GM18907 (cell line): ENCODE data around the gene NPFFR1.

ENCODE experiments used
- ATAC-seq: cut with Tn5 transposase; IDR thresholded peaks from one replicate; pipeline ENCODE4 v1.9.1; 2021; ENCODE audit warnings: mild to moderate bottlenecking, moderate library complexity; ENCODE audit not compliant: unreplicated experiment

Gene NPFFR1

GRCh38 chr10:70283445-70284399, at the start of gene NPFFR1:
Gene NPFFR1, minus strand, starts transcription at chr10:70284004. Its CDS starts 328 bp downstream, at chr10:70283676.
- ATAC-seq: no peak

GRCh38 chr10:70333268-70333667, 49.5 kb upstream of the NPFFR1 start:
- ATAC-seq: no peak

- ATAC-seq: peak; percentile 71
Measured at GRCh38 chr10:70331486-70332268, 47.9 kb upstream of the NPFFR1 start.

DNA sequence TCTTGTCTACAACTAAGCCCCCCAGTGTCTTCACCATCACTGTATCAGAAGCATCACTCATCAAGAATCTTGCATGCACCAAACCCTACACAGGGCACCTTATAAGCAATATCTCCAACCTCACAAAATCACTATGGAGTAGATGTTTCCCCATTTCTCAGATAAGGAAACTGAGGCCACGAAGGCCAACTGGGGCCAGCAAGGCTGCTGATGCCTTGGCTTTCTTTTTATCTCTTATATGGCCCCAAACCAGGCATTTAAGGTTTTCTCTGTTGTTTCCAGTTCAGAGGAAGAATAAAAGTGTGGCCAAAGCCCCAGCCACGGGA, 47.3 kb upstream of the NPFFR1 start:
- no peak for ATAC-seq

DNA sequence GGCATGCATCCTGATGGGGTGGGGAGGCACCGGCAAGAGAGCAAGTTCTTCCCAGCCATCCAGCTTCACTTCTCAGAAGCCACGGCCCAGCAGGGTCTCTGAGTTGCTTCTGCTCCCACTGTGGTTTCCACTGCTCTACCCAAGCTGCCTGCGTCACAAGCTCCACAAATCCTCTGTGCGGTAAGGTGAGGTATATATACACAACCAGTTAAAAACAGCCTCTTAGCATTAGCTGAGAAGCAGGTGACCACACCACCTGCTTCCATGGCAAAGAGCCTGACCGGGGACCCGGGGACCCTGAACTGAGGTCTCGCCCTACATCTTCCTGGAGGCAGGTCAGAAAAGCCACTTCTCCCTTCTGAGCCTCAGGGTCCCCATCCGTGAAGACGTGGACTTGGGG, 46.9 kb upstream of the NPFFR1 start:
- no peak for ATAC-seq

- ATAC-seq: no peak
Measured at GRCh38 chr10:70328967-70329366, 45.2 kb upstream of the NPFFR1 start.

GRCh38 chr10:70328018-70328417, 44.2 kb upstream of the NPFFR1 start:
- no peak for ATAC-seq

DNA sequence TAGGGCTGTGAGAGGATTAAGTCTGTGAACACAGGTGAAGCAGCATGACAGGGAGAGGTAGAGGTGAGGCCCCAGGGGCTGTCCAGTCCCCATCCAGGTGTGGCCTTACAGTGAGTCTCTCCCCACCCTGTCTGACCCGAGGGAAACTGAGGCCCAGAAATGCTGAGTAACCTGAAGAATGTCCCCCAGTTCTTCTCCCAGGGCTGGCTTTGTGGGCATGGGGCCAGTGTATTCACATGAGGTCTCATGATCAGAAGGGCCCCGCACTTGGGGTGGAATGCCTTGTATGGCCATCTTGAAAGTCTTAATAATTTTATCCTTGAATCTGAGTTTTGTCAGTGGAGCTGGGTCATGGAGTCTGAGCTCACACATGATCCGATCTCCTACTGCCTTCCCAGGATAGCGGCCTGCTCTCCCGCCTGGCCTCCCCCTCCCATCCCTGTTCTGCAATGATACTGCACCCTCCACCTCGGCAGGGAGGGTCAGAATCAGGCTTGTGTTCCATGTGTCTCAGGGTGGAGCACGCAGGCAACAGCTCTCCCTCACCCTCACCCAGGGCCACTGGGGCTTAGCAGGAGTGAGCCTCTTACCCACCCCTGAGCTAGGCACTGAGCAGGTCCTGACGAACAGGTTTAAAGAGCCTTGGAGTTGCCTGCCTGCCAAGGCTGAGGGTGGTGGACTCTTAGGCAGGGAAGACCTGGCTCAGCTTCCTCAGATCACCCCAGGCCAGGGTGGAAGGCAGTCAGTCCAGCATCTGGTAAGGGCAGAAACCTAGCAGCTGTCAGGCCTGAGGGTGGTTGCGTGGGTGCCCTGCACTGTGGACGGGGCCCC, 41.4 kb upstream of the NPFFR1 start:
- no peak for ATAC-seq

DNA sequence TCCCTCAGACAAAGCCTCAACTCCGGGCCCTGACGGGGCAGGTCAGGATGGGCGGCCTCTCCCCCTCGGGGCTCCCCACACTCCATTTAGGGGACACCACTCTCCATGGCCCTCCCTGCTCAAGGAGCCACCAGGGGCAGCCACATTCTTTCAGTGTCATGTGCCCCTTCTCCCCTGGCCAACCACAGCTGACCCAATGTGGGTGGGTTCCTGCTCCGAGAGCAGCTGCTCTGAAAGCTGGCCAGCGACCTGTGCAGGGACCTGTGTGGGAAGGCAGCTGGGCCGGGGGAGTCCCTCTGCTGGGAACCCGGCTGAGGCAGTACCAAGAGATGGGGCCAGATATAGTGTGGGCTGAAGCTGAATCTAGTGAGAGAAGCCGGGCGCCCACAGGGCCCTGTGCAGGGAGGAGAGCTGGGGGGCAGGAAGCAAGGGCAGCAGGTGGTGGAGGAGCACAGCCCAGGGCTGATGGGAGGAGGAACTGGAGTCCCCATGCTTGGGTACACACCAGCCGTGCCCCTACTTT, 40.6 kb upstream of the NPFFR1 start:
- ATAC-seq: peak; percentile 69

- peak; percentile 3 for ATAC-seq
Measured at GRCh38 chr10:70323697-70324338, 40.0 kb upstream of the NPFFR1 start.

DNA sequence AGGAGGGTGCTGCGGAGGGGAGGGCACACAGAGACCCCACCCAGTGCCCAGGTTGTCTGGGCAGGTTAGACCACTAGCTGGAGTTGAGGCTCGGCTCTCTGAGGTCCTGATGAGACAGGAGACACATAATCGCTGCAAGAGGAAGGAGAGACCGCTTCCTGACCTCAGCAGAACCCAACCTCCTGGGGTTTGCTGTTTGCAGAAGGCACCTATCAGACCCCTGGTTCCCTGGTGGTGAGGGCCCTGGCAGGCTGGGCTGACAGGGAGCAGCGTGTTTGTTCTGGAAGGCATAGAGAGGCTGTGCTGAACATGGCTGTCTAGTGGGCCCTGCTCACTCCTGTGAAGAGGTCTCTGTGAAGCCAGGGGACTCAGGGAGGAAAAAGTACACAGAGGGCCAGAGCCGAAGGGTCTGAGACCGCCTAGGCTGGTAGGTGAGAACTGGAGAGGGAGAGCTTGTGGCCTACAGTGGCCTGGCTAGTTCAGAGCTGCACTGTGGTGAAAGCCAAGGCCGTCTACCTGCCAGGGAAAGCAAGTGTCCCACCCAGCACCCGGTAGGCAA, 39.4 kb upstream of the NPFFR1 start:
- ATAC-seq: no peak

DNA sequence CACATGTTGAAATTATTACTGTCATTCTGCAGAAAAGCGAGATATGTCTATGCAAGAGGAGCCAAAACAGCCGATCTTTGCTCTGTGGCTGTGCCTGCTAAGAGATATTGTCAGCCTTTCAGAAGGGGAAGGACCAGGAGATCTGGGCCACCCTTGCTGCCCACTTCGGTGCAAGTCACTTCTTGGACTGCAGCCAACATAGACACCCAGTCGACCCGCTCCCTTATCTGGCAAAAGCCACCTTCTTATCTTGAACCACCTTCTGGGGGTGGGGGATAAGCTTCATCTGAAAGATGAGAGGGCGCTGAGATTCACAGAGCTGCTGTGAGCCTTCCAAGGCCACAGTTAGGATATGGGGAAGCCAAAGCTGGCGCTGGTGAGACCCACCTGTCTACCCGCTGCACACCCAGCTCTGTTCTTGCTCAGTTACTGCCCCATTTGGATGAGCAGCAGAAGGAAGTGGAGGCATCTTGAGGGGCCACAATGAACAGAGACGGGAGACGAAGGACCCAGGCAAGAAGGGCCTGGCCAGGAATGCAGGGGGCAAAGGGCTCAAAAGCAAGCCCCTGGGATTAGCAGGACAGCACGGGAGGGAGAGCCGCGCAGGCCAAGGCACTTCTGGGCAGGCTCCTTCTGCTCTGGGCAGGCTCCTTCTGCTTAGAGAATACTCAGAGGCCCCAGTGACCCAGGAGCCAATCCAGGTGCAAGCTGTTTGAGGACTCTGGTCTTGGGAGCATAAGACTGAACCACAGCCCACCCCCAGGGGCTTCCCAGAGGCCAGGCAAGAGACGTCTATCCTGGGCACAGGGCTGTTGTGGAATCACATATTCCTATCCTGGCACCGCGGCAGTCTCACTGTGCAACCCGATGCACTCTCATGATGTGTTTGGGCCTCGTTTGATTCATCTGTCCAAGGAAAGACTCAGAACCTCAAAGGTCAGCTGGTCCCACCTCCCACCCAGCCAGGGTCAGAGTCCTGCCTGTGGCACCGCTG, 38.4 kb upstream of the NPFFR1 start:
- ATAC-seq: no peak

DNA sequence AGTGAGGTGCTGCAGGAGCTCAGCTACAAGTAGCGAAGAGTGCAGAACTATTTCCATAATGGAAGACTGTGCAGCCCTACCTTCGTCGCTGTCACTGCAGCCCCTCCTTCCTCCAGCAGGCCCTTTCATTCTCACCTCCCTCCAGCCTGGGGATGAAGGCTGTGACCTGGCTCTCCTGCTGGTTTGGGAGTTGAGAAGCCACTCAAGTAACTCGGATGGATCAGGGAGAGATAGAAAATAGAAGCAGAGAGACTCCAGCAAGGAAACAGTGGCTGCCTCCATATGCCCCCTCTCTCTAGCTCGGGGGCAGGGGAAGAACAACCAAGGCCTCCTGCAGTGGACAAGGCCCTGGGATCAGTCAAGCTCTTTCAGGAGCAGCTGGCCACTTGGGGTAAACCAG, 37.4 kb upstream of the NPFFR1 start:
- no peak for ATAC-seq

GRCh38 chr10:70320751-70321150, 36.9 kb upstream of the NPFFR1 start:
- no peak for ATAC-seq

DNA sequence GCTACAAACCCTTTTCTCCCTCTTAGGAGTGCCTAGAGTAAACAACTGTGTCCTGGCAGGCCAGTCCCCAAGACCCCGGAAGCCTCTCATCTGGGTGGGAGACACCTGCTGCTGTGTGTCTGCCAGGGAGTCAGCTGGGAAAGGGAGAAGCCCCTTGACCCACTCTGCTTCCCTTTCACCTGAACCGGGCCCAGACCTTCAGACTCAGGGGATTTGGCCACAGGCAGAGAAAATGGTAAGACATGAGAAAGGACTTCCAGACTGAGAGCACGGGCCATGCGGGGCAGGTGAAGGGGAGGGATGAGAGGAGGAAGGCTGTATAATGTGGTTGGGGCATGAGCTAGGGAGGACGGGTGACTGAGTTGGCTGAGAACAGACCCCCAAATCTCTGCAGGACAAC, 36.0 kb upstream of the NPFFR1 start:
- no peak for ATAC-seq

GRCh38 chr10:70319183-70319582, 35.4 kb upstream of the NPFFR1 start:
- no peak for ATAC-seq

GRCh38 chr10:70317943-70318318, 34.1 kb upstream of the NPFFR1 start:
- no peak for ATAC-seq

DNA sequence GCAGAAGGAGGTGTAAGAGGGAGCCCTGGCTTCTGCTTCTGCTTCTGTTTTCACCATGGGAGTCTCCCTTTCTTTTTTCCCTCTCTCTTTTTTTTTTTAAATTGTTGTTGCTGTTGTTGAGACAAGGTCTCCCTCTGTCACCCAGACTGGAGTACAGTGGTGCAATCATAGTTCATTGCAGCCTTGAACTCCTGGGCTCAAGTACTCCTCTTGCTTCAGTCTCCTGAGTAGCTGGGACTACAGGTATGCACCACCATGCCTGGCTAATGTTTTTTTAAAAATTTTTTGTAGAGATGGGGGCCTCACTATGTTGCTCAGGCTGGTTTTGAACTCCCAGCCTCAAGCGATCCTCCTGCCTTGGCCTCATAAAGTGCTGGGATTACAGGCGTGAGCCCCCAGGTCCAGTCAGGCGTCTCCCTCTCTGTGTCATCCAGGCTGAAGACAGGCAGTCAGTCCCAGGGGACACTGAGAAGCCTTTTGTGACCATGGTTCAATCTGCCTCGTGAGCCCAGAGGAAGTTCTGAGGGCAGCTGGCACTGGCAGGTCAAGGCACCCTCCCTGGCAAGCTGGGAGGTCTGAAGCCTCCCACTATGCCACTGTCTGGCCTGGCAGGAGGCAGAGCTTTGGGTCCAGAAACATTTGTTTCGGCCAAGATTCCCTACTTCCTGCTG, 33.6 kb upstream of the NPFFR1 start:
- ATAC-seq: peak; percentile 59
